ENCODE measurements around the gene ATRNL1.

The ATRNL1 gene

DNA sequence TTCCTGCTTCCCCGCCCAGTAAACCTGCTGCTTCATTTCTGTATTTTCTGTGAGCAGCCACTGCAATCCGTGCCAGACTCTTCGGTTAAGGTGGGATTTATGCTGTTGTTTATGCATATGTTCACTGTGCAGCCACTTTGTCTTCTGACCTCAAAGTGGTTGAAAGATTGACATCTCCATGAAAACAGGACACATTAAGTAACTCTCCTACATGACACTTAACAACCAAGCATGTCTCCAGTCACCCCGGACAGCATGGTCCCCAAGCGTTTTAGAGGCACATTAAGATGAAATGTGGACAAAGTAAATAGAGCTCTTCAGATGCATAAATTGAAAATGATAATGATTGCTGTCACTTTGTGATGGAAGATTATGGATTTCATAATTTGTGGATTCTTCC lies 758.5 kb downstream of the ATRNL1 start:
- DNase-seq: no peak

DNA sequence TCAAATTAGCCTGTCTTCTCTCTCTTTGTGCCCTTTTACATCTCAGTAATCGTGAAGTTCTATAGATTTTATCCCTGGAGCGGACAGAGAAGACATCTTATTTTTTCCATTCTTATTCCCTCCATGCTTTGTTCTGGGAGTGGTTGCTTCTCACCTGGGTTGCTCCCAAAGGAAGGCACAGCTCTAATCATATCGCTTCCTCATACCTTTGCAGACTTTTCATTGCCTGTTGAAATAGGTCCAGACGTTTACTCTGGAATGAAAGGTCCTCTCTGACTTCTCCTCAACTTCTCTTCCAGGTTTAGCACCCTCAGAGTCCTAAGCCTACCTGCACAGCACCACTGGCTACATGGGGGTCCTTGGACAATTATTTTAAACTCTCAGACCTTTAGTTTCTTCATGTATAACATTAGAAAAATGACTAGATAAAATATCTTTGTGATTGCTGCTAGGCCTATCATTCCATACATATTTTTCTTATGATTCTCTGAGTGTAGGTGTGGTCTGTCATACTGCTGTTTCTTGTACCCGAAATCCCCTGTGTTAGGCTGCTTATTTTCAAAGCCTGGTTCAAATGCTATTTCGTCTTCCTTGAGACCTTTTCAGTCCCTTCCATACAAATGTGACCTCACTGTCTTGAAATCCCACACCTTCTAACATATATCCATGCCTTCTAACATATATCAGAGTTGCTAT lies 761.7 kb downstream of the ATRNL1 start:
- DNase-seq: no peak

DNA sequence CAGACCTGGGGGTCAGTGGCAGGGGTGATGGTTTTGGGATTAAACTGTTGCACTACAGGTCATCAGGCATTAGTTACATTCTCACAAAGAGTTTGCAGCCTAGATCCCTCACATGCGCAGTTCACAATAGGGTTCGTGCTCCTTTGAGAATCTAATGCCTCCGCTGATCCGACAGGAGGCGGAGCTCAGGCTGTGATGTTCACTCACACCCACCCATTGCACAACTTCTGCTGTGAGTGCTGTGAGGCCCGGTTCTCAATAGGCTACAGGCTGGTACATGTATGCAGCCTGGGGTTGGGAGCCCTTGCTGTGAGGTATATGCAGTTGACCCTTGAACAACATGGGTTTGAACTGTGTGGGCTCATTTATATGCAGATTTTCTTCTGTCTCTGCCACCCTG lies 763.4 kb downstream of the ATRNL1 start:
- no peak for DNase-seq

DNA sequence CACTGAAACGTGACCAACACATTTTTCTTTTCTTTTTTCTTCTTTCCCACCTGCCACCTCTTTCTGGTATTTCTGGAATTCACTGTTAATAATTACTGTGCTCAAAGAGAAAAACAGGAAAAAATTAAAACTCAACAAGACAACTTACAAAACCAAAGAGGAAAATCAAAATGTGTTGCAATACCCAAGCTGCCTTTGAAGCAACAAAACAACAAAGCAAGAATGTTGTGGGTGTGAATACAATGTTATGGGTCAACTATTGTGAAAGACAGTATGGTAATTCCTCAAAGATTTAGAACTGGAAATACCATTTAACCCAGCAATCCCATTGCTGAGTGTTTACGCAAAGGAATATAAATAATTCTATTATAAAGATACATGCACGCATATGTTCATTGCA lies 764.7 kb downstream of the ATRNL1 start:
- no peak for DNase-seq

DNA sequence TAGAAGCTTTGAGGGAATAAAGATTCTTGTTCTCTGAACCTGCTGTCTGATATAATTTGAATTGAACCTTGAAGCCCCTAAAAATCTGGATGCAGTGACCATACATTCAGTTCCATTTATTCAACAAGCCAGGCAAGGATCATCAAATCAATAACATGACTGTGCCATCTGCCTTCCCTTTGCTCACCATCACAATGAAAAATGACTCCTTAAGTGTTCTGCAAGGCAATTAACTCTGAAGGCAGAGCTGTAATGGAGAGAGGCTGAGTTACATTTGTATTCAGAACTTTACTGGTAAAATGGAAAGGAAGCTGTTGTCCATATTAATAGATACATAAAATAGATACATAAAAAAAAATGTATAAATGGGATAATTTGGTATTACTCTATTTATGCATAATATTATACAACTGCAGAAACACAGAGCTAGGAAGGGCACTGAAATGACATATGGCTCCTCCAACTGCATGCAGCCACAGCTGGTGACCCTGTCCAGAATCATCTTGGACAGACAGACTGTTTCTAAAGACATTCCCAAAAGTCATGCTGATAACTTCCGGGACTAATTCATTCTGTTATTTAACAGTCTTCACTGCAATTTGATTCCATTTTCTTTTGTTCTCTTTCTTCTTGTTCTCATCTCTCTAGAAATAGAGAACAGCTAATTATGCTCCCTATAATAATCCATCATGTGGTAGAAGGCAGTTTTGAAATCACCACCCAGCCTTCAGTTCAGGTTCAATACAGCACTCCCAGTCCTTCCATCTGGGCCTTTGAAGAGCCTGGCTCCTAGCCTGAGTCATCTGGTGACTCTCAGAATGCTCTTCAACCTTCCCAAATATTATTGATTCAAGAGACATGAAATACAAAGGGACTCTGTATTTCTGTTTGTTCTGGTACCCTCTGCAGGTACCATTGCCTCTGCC lies 767.3 kb downstream of the ATRNL1 start:
- DNase-seq: no peak

- DNase-seq: no peak
Measured at GRCh38 chr10:115861455-115861854, 768.3 kb downstream of the ATRNL1 start.

DNA sequence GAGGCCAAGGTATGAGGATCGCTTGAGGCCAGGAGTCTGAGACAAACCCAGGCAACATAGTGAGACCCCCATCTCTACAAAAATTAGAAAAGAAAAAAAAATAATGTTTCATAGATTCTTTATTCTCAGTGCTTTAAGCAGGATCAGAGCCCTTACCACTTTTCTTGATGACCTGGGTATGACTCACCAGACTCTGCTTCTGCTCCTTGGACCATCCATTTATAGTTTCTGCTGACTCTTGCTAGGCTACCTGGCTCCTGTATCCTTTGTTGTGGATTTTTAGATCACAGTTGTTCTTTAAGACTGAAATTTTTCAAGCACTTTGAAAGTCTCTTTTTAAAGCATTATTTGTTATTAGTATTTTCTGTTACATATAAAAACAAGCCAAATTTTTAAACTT lies 768.7 kb downstream of the ATRNL1 start:
- no peak for DNase-seq

DNA sequence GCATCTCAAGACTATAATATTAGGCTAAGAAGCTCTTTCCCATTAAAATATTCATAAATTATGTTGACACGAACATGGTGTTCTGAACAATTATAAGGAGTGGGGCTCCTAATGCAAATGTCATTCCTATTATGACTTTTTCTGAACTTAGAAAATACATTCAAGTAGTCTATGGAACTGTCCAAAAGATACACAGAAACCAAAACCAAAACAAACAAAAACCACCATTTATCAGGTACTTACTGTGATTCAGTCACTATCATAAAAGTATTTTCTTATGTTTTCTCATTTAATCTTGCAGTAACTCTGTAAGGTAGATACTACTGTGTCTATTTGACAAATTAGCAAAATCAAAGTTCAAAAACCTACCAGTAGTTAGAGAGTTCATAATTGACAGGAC lies 773.0 kb downstream of the ATRNL1 start:
- DNase-seq: no peak

DNA sequence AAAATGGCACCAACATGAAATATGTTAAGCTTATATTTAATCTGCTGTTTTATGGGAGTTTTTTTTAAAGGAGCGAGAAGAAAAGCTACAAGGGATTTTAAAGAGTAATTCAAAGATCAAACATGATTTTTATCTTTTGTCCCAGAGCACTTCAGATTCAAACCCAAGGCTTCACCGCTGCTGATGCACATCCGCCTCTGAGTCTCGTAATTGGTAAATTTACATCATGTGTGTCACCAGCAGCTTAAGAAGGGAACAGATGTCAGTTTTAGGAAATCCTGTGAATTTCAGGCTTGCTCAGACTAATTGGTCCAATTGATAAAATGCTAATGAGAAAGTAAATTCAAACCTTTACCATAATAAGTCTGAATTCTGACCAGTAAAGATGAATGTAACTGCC lies 773.5 kb downstream of the ATRNL1 start:
- no peak for DNase-seq

GRCh38 chr10:115867305-115867704 lies 774.1 kb downstream of the ATRNL1 start:
- DNase-seq: no peak

DNA sequence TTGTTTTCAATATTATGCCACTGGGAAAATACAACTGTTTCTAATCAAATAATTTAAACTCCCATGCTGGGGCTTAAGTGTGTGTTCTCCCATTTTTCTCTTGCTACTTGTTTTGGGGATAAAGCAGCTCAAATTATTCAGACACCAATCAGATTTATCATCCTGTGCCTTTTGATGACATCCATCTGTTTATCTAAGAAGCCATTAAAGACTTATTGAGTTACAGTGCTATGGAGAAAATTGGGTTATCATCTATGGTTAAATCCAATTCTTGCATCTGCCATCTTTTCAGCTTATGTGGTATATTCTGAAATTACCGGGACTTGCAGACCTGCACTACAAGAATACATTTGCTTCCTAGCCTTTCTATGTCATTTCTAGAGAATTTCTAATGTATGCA lies 778.7 kb downstream of the ATRNL1 start:
- no peak for DNase-seq

DNA sequence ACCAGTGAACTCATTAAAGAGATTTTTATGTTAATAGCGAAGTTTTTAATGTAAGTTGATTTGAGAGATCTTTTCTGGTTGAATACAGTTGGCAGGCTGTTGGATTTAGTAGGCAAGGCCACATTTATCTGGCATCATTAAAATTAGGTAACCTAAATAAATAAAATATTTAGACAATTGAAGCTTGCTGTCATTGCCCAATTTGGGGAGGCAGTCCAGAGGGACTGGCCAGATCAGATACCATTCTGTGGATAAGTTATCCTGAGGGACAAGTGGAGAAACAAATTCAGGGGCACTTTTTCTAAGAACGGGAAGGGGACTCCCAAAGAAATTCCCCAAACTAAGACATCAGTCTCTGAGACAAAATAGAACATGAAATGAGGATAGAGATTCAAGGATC lies 782.0 kb downstream of the ATRNL1 start:
- DNase-seq: no peak

DNA sequence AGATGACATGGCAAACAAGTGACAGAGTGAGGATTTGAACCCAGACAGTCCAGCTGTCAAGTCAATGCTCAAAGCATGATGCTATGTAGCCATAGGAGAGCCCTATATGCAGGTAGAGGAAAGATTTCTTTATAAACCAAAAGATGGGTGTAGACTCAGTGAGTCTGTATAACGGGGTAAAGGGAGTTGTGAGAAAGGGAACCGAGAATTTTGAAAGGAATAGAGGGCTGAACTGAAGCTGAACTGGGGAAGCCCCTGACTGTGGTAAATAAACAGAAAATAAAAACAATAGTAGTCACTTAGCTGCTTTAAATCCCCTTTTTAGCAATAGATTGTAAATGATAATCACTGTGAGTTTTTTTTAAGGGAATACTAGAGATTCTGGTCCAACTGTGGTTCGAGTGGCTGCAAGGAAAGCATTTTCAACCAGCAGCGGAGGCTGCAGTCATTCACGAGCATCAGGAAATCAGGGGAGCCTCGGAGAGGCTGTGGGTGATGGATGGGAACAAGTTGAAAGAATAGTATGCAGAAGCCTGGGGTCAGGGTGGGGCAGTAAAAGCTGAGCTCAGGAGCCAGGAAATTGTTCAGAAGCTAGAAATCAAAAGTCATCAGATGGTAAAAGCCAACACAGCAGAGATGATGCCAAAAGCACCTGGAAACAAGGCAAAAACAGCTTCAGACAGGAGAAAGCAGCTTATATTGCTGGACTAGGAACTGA lies 786.4 kb downstream of the ATRNL1 start:
- no peak for DNase-seq

- no peak for DNase-seq
Measured at GRCh38 chr10:115882021-115882420, 788.9 kb downstream of the ATRNL1 start.

- no peak for DNase-seq
Measured at GRCh38 chr10:115883372-115883771, 790.2 kb downstream of the ATRNL1 start.

DNA sequence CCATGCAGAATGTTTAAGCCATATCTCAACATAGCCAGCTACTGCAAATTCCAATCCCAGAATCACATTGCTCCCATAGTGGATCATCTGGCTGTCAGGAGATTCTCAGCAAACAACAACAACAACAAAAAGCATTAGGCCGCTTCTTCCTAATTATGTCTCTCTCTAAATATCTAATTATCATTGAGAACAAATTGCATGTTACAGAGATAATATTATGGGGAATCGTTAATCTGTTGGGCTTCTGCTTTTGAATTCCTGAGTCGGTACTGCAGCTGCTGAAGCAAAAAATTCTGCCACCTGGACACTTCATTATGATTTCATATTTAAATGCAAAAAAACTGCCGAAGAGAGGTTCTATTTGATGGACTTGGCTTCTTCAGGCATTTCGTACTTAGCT lies 791.2 kb downstream of the ATRNL1 start:
- DNase-seq: no peak

- no peak for DNase-seq
Measured at GRCh38 chr10:115895166-115895565, 802.0 kb downstream of the ATRNL1 start.

GRCh38 chr10:115898242-115898641 lies 805.1 kb downstream of the ATRNL1 start:
- DNase-seq: no peak

DNA sequence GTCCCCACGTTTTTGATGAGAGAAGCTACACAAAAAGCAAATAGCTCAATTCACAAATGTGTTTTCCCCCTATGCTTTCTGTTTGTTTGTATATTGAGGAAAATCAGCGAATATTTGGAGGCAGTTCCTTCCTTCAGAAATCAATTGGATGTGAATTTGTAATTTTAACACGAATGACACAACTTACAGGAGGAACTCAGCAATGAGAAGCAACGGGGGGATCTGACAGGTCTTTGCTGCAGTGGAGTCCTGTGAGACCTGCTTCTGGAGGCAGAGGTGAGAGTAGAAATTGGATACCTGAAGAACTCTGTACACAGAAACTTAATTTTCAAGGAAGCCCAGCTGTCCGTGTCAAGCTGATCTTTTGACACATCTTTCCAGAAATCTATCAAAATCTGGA lies 809.4 kb downstream of the ATRNL1 start:
- no peak for DNase-seq

DNA sequence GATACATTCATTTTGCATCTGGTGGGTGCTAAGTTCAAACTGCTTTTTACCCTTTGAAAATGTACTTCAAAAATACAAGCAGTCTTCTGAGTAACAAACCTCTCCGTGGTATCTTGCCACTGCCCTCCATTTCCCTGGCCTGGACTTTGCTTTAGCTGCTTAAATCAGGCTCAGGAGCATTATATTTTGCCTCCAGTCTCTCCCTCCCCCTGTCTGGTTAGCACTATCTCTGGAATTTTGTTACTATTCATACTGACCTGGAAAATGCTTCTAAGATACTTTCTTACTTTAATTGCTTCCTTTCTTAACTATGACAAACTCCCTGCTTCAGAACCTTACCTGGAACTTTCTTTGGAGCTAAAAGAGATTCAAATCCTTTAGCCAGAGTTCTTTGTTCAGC lies 810.0 kb downstream of the ATRNL1 start:
- no peak for DNase-seq

GRCh38 chr10:115903845-115904244 lies 810.7 kb downstream of the ATRNL1 start:
- DNase-seq: no peak

DNA sequence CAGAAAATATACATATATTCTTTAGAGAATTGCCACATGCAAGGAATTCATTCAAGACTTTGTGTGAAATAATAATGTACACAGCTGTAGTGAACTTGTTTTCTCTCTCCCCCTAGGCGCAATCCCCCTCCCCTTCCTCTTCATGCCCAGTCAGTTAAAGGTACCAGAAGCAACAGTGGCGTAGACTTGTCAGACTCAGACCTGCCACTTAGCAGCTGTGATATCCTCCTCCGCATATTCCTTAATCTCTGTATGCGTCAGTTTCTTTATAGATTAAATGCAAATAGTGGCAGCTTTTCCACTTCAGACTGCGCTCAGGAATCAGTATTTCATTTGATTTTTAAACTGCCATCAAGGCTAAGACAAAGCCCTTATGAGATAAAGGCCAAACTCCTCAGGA lies 815.9 kb downstream of the ATRNL1 start:
- no peak for DNase-seq

- no peak for DNase-seq
Measured at GRCh38 chr10:115909962-115910731, 817.0 kb downstream of the ATRNL1 start.
